Tibial nerve (tissue), 4 donors: Measurements from ENCODE around the gene BBS1. TPM values are rescaled to one million over a fixed set of nuclear protein-coding genes. Genes with fewer than 3 reads are reported as not detected.
"Not testable (repeated sequence)": the region's sequence is repeated elsewhere in the genome, so short reads cannot be mapped to it uniquely, and the experiment has no call there.

Experiments used
- DNase-seq, 2 donors: peaks; one replicate each; pipeline ENCODE4 v3.0.0-alpha.2; 2019; ENCODE audit warnings: low spot score in 2 of 2
- H3K27ac ChIP-seq, 4 donors: fragments of 200-600 bp; sonication (generic) in 3 of 4; one replicate each; pipeline ENCODE4 v1.5.1; 2017 to 2019; ENCODE audit warnings: mild to moderate bottlenecking in 1 of 4
- H3K27me3 ChIP-seq, 2 donors: fragments of 200-600 bp; sonication (generic) in 1 of 2; one replicate each; pipeline versions ENCODE4 v1.5.1 to v1.6.0; 2017 to 2019
- H3K36me3 ChIP-seq, 3 donors: fragments of 200-600 bp; sonication (generic); one replicate each; pipeline ENCODE4 v1.5.1; 2018 to 2019
- H3K4me1 ChIP-seq, 4 donors: fragments of 200-600 bp; sonication (generic) in 3 of 4; one replicate each; pipeline ENCODE4 v1.5.1; 2017 to 2019
- H3K4me3 ChIP-seq, 4 donors: fragments of 200-600 bp; sonication (generic) in 3 of 4; one replicate each; pipeline ENCODE4 v1.5.1; 2017 to 2019; ENCODE audit warnings: mild to moderate bottlenecking in 1 of 4, moderate library complexity in 1 of 4
- H3K9me3 ChIP-seq, 4 donors: fragments of 200-600 bp; sonication (generic) in 3 of 4; one replicate each; pipeline ENCODE4 v1.5.1; 2017 to 2019
- CTCF ChIP-seq, 5 experiments: fragments of 200-600 bp in 3 of 5; fragments of 450-650 bp in 2 of 5; sonication (generic) in 3 of 5; IDR thresholded peaks; one replicate each; pipeline ENCODE4 v1.5.1; 2016 to 2019; ENCODE audit warnings: antibody characterized with exemption in 5 of 5, mild to moderate bottlenecking in 3 of 5, moderate library complexity in 2 of 5
- EP300 ChIP-seq, 2 donors: sonication (generic); formaldehyde crosslinking; IDR thresholded peaks; one replicate each; pipeline ENCODE4 v1.6.1; 2017; ENCODE audit warnings: antibody characterized with exemption in 2 of 2, mild to moderate bottlenecking in 1 of 2
- POLR2A ChIP-seq, 2 donors: fragments of 450-650 bp; IDR thresholded peaks; one replicate each; pipeline ENCODE4 v1.6.1; 2017; ENCODE audit warnings: antibody characterized with exemption in 2 of 2, mild to moderate bottlenecking in 2 of 2, moderate library complexity in 2 of 2
- WGBS, 2 donors: methylation state at CpG; one replicate each; pipeline ENCODE4 v1.1.5; 2018; 5-methylcytosine and 5-hydroxymethylcytosine counted together
- total RNA-seq, 4 donors: library from RNA; depleted of rRNA; stranded (reverse); fragments of >200 nt; gene quantifications; one replicate each; pipeline ENCODE4 v1.1.0, GENCODE V29; 2016

BBS1 gene
- total RNA-seq, 4 donors from 2014 or later = 66.1 to 161 (median 104) TPM

DNA sequence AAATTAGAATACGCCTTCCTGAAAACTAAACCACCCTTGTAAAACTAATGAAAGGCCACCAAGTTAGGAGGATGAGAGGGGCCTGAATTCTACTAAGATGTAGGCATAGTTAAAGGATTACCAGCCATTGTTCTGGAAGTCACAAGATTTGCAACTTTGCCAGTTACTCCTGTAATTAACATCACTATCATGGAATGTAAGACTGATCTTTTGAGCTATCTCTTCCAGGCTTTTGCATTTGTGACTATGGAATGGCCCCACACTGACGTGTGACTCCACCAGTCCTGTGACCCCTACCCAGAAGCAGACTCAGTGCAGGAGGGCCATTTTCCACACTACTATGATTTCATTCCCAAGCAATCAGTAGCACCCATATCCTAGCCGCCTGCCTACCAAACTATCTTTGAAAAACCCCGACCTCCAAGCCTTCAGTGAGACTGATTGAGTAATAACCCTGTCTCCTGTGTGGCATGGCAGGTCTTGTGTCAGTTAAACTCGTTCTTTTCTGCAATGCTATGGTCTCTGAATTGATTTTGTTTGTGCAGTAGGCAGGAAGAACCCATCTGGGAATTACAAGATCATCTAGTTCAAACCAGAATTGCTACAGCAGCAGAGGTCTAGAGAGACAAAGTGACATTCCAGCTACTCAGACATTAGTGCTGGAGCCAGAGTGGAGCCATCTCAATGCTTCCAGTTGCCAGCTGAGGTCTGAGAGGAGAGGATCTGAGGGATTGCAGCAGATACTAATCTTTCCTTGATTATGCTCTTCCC lies 59.8 kb downstream of the BBS1 start:
- Histone ChIP-seq H3K4me1 (peaks cover 0 to 21% (median 3%) of the 10 kb centered on the region in 4 donors), H3K36me3 (peaks cover 0 to 20% (median 0%) of the 10 kb centered on the region in 3 donors), H3K27ac (no peak overlapping the region), H3K4me3 (no peak overlapping the region), H3K9me3 (no peaks in the 10 kb centered on the region), H3K27me3 (no peaks in the 10 kb centered on the region)
- TF ChIP-seq EP300 (IDR thresholded peaks at IDR 0.05) = no peak
- no peak for TF ChIP-seq POLR2A (IDR thresholded peaks at IDR 0.05)
- 60 to 67% methylated on average over 5 of the region's 5 CpGs for WGBS, 2 donors
- no peak for DNase-seq

DNA sequence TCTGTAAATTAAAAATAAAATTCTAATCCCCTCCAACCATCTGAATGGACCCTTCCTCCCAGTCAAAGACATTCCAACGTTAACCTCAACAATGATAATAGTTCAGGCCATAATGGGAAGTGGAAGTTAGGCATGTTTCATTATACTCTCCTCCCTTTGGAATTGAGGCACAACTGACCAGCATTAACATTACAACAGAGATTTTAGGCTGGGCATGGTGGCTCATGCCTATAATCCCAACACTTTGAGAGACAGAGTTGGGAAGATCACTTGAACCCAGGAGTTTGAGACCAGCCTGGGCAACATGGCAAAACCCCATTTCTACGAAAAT lies 60.4 kb downstream of the BBS1 start:
- no peaks in the 10 kb centered on the region for H3K27me3 ChIP-seq
- 66 to 72% methylated on average over 2 of the region's 2 CpGs for WGBS, 2 donors
- DNase-seq = no peak
- peaks cover 0 to 15% (median 0%) of the 10 kb centered on the region in 3 donors for H3K36me3 ChIP-seq
- no peaks in the 10 kb centered on the region for H3K9me3 ChIP-seq
- no peak overlapping the region for H3K27ac ChIP-seq
- H3K4me1 ChIP-seq = peaks cover 0 to 21% (median 3%) of the 10 kb centered on the region in 4 donors
- TF ChIP-seq POLR2A (IDR thresholded peaks at IDR 0.05) = no peak
- H3K4me3 ChIP-seq = no peak overlapping the region

GRCh38 chr11:66579017-66579606 lies 68.7 kb downstream of the BBS1 start:
- Histone ChIP-seq H3K4me3 (no peak overlapping the region), H3K27ac (no peak overlapping the region), H3K9me3 (peaks cover 0 to 8% (median 0%) of the 10 kb centered on the region in 4 donors), H3K36me3 (no peaks in the 10 kb centered on the region), H3K27me3 (no peaks in the 10 kb centered on the region), H3K4me1 (peaks cover 0 to 12% (median 0%) of the 10 kb centered on the region in 4 donors)
- peak; percentile 65 to 80 for DNase-seq
- TF ChIP-seq CTCF (IDR thresholded peaks at IDR 0.05) (peak; percentile 74 to 92 (median 81)), POLR2A (IDR thresholded peaks at IDR 0.05) (no peak)
- 15 to 24% methylated on average over 17 to 25 of the region's 25 CpGs for WGBS, 2 donors

DNA sequence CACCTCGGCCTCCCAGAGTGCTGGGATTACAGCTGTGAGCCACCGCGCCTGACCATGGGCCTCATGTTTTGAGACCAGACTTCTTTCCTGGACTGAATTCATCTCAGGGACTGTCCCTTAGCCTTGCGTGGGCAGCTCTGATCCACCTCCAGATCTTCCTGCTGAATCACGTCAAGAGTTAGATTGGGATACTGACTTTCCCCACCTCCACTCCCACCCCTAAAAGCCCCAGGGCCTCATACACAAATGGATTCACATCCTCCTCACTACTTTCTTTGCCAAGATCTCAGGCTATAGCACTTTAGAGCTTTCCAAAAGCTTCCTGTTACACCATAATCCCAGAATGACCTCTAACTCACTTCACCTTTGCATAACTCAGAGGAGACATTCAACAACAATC lies 70.4 kb downstream of the BBS1 start:
- no peak for DNase-seq
- TF ChIP-seq POLR2A (IDR thresholded peaks at IDR 0.05) (no peak), CTCF (IDR thresholded peaks at IDR 0.05) (no peak), EP300 (IDR thresholded peaks at IDR 0.05) (no peak)
- Histone ChIP-seq H3K27ac (no peak overlapping the region), H3K4me3 (no peak overlapping the region), H3K4me1 (peaks cover 0 to 12% (median 0%) of the 10 kb centered on the region in 4 donors), H3K36me3 (no peaks in the 10 kb centered on the region), H3K9me3 (peaks cover 0 to 8% (median 0%) of the 10 kb centered on the region in 4 donors), H3K27me3 (no peaks in the 10 kb centered on the region)
- 60% methylated on average over 5 of the region's 5 CpGs for WGBS, 2 donors

- Histone ChIP-seq H3K9me3 (peaks cover 0 to 8% (median 0%) of the 10 kb centered on the region in 4 donors), H3K27ac (no peak overlapping the region), H3K4me3 (no peak overlapping the region), H3K36me3 (no peaks in the 10 kb centered on the region), H3K4me1 (peaks cover 0 to 12% (median 0%) of the 10 kb centered on the region in 4 donors), H3K27me3 (no peaks in the 10 kb centered on the region)
- no peak for TF ChIP-seq POLR2A (IDR thresholded peaks at IDR 0.05)
- no peak for TF ChIP-seq CTCF (IDR thresholded peaks at IDR 0.05)
- no peak for DNase-seq
- WGBS, 2 donors = 51 to 68% methylated on average over 3 of the region's 3 CpGs
Measured at GRCh38 chr11:66581261-66581660, 70.8 kb downstream of the BBS1 start.

GRCh38 chr11:66582565-66583147 lies 72.2 kb downstream of the BBS1 start:
- H3K4me1 ChIP-seq = peaks cover 0 to 12% (median 0%) of the 10 kb centered on the region in 4 donors
- H3K27ac ChIP-seq, H3K36me3 ChIP-seq, H3K4me3 ChIP-seq, H3K9me3 ChIP-seq, DNase-seq, H3K27me3 ChIP-seq: not testable (repeated sequence)
- WGBS, 2 donors = 85 to 87% methylated on average over 3 of the region's 3 CpGs

Other genes with a start within 250 kb of the BBS1 start
- gene RAB1B, start 242.0 kb upstream of the BBS1 start, total RNA-seq = 100 to 1,000 TPM in 2 of 4 donors, 10 to 100 TPM in 2; 76.3 to 144 (median 96.8) TPM
- gene CNIH2, start 232.5 kb upstream of the BBS1 start, total RNA-seq = not detected
- 100 to 1,000 TPM in 2 of 4 donors, 10 to 100 TPM in 2; 76.0 to 143 (median 90.6) TPM for gene YIF1A, start 221.5 kb upstream of the BBS1 start, total RNA-seq
- not detected for gene TMEM151A, start 218.7 kb upstream of the BBS1 start, total RNA-seq
- gene CD248, start 193.6 kb upstream of the BBS1 start, total RNA-seq = 10 to 100 TPM; 29.9 to 69.7 (median 47.3) TPM
- gene RIN1, start 174.2 kb upstream of the BBS1 start, total RNA-seq = 10 to 100 TPM in 1 of 4 donors, 1 to 10 TPM in 3; 2.4 to 14.1 (median 4.1) TPM
- gene BRMS1, start 165.5 kb upstream of the BBS1 start, total RNA-seq = 10 to 100 TPM; 27.2 to 44.7 (median 34.8) TPM
- gene B4GAT1, start 163.0 kb upstream of the BBS1 start, total RNA-seq = 100 to 1,000 TPM in 1 of 4 donors, 10 to 100 TPM in 3; 53.4 to 105 (median 97.6) TPM
- gene SLC29A2, start 138.9 kb upstream of the BBS1 start, total RNA-seq = 1 to 10 TPM; 1.5 to 5.4 (median 2.4) TPM
- gene NPAS4, start 89.6 kb upstream of the BBS1 start, total RNA-seq = under 1 TPM in 1 of 4 donors, not detected in 3; 0.42 TPM
- 10 to 100 TPM; 42.9 to 63.8 (median 53.9) TPM for gene MRPL11, start 71.8 kb upstream of the BBS1 start, total RNA-seq
- 10 to 100 TPM; 14.4 to 26.4 (median 20.4) TPM for gene PELI3, start 43.7 kb upstream of the BBS1 start, total RNA-seq
- 10 to 100 TPM; 12.2 to 41.8 (median 25.0) TPM for gene DPP3, start 30.2 kb upstream of the BBS1 start, total RNA-seq
- gene ZDHHC24, start 35.4 kb downstream of the BBS1 start, total RNA-seq = 10 to 100 TPM; 15.3 to 17.7 (median 16.6) TPM
- under 1 TPM in 1 of 4 donors, not detected in 3; 0.21 TPM for gene ACTN3, start 36.3 kb downstream of the BBS1 start, total RNA-seq
- 100 to 1,000 TPM; 102 to 322 (median 190) TPM for gene CTSF, start 58.0 kb downstream of the BBS1 start, total RNA-seq
- gene CCDC87, start 82.4 kb downstream of the BBS1 start, total RNA-seq = 1 to 10 TPM in 1 of 4 donors, under 1 TPM in 2, not detected in 1; 0.21 to 1.1 (median 0.30) TPM
- gene CCS, start 82.5 kb downstream of the BBS1 start, total RNA-seq = 10 to 100 TPM; 33.4 to 54.0 (median 48.6) TPM
- gene RBM14, start 106.0 kb downstream of the BBS1 start, total RNA-seq = 10 to 100 TPM; 42.4 to 72.6 (median 61.5) TPM
- 10 to 100 TPM; 53.5 to 83.9 (median 57.2) TPM for gene RBM4, start 128.1 kb downstream of the BBS1 start, total RNA-seq
- 10 to 100 TPM in 3 of 4 donors, 1 to 10 TPM in 1; 7.1 to 15.9 (median 12.2) TPM for gene RBM4B, start 167.3 kb downstream of the BBS1 start, total RNA-seq
- 10 to 100 TPM in 2 of 4 donors, 1 to 10 TPM in 2; 3.1 to 18.3 (median 8.5) TPM for gene SPTBN2, start 218.6 kb downstream of the BBS1 start, total RNA-seq